ENCODE measurements around the gene MYO1E. TPM values are rescaled to one million over a fixed set of nuclear protein-coding genes. Genes with fewer than 3 reads are reported as not detected.
A peak's percentile ranks its signal among the peaks of the same experiment; 100 is the strongest.

Gene MYO1E
- total and polyA plus RNA-seq, 4 donors = 6.7 to 70.9 (median 21.6) TPM

GRCh38 chr15:59166601-59167265 is 205.9 kb downstream of the MYO1E start (continued):
- TF ChIP-seq ZBTB33 (IDR thresholded peaks at IDR 0.05) = no peak
- TF ChIP-seq ATF3 (IDR thresholded peaks at IDR 0.05) = no peak
- TF ChIP-seq GABPA (IDR thresholded peaks at IDR 0.05 in 1 of 2, conservative IDR thresholded peaks at IDR 0.05 in 1 of 2) = no peak
- no peak for TF ChIP-seq MAX (IDR thresholded peaks at IDR 0.05)
- TF ChIP-seq EGR1 (IDR thresholded peaks at IDR 0.05; ENCODE audit: low read depth in 2 of 2) = no peak
- no peak for TF ChIP-seq NR2F2 (IDR thresholded peaks at IDR 0.05)
- TF ChIP-seq FOXA2 (IDR thresholded peaks at IDR 0.05) = no peak

- DNase-seq (ENCODE audit: low spot score) = no peak
- no peak overlapping the region for H3K27ac ChIP-seq (ENCODE audit: low read depth in 1 of 2, low read length in 2 of 2)
- no peaks in the 10 kb centered on the region for H3K4me1 ChIP-seq (ENCODE audit: control insufficient read depth in 4 of 4, insufficient read depth in 4 of 4, low read length in 3 of 4)
- no peaks in the 10 kb centered on the region for H3K27me3 ChIP-seq (ENCODE audit: control insufficient read depth in 4 of 4, insufficient read depth in 4 of 4, low read length in 3 of 4)
- WGBS = 67% methylated on average over 4 of the region's 4 CpGs
- TF ChIP-seq SP1 (IDR thresholded peaks at IDR 0.05) (no peak), HNF4G (IDR thresholded peaks at IDR 0.05) (no peak), HNF4A (conservative IDR thresholded peaks at IDR 0.05) (peak in 1 of 2 donors; percentile 12), ATF3 (IDR thresholded peaks at IDR 0.05) (no peak), JUND (IDR thresholded peaks at IDR 0.05) (no peak), NR2F2 (IDR thresholded peaks at IDR 0.05) (no peak)
- H3K4me3 ChIP-seq (ENCODE audit: low read depth in 1 of 3, low read length in 3 of 3) = no peak overlapping the region
- peaks cover 3 to 36% (median 22%) of the 10 kb centered on the region in 4 donors for H3K36me3 ChIP-seq (ENCODE audit: control insufficient read depth in 4 of 4, insufficient read depth in 3 of 4, low read depth in 1 of 4, low read length in 3 of 4)
- no peaks in the 10 kb centered on the region for H3K9me3 ChIP-seq (ENCODE audit: control insufficient read depth in 4 of 4, low read length in 3 of 4)
- H3K9ac ChIP-seq (ENCODE audit: low read depth in 1 of 2, low read length in 2 of 2) = no peak overlapping the region
These were observed 206.5 kb downstream of the MYO1E start for GRCh38 chr15:59166166-59166565.

GRCh38 chr15:59165726-59166125 is 206.9 kb downstream of the MYO1E start:
- no peak for DNase-seq (ENCODE audit: low spot score)
- H3K27ac ChIP-seq (ENCODE audit: low read depth in 1 of 2, low read length in 2 of 2) = no peak overlapping the region
- H3K9me3 ChIP-seq (ENCODE audit: control insufficient read depth in 4 of 4, low read length in 3 of 4) = no peaks in the 10 kb centered on the region
- TF ChIP-seq FOXA2 (IDR thresholded peaks at IDR 0.05) = no peak
- no peak for TF ChIP-seq JUND (IDR thresholded peaks at IDR 0.05)
- TF ChIP-seq ATF3 (IDR thresholded peaks at IDR 0.05) = no peak
- TF ChIP-seq RXRA (IDR thresholded peaks at IDR 0.05) = no peak
- no peak for TF ChIP-seq YY1 (IDR thresholded peaks at IDR 0.05)
- TF ChIP-seq REST (IDR thresholded peaks at IDR 0.05) = no peak
- TF ChIP-seq EGR1 (IDR thresholded peaks at IDR 0.05; ENCODE audit: low read depth in 2 of 2) = no peak
- no peak for TF ChIP-seq ZBTB33 (IDR thresholded peaks at IDR 0.05)
- no peak for TF ChIP-seq SP1 (IDR thresholded peaks at IDR 0.05)
- no peak for TF ChIP-seq HNF4A (conservative IDR thresholded peaks at IDR 0.05)
- TF ChIP-seq RAD21 (IDR thresholded peaks at IDR 0.05) = no peak
- no peak for TF ChIP-seq TAF1 (conservative IDR thresholded peaks at IDR 0.05)
- TF ChIP-seq MAX (IDR thresholded peaks at IDR 0.05) = no peak
- TF ChIP-seq FOXA1 (IDR thresholded peaks at IDR 0.05) = no peak
- TF ChIP-seq NR2F2 (IDR thresholded peaks at IDR 0.05) = no peak
- no peak for TF ChIP-seq HNF4G (IDR thresholded peaks at IDR 0.05)
- no peak for TF ChIP-seq GABPA (IDR thresholded peaks at IDR 0.05 in 1 of 2, conservative IDR thresholded peaks at IDR 0.05 in 1 of 2)

More at GRCh38 chr15:59165726-59166125, 206.9 kb downstream of the MYO1E start:
- Histone ChIP-seq H3K4me1 (ENCODE audit: control insufficient read depth in 4 of 4, insufficient read depth in 4 of 4, low read length in 3 of 4) (no peaks in the 10 kb centered on the region), H3K27me3 (ENCODE audit: control insufficient read depth in 4 of 4, insufficient read depth in 4 of 4, low read length in 3 of 4) (no peaks in the 10 kb centered on the region), H3K36me3 (ENCODE audit: control insufficient read depth in 4 of 4, insufficient read depth in 3 of 4, low read depth in 1 of 4, low read length in 3 of 4) (peaks cover 4 to 33% (median 21%) of the 10 kb centered on the region in 4 donors), H3K4me3 (ENCODE audit: low read depth in 1 of 3, low read length in 3 of 3) (no peak overlapping the region), H3K9ac (ENCODE audit: low read depth in 1 of 2, low read length in 2 of 2) (no peak overlapping the region)
- WGBS = 84% methylated on average over 3 of the region's 3 CpGs

All from liver (tissue), 9 donors.